Measurements from ENCODE around the gene OBSCN. TPM values are rescaled to one million over a fixed set of nuclear protein-coding genes. Genes with fewer than 3 reads are reported as not detected.

OBSCN gene
- total RNA-seq, 1 donor from 2014 or later, result 20.6 TPM

- peak overlapping the region; percentile 91 for H3K4me3 ChIP-seq (ENCODE audit: low read depth, low read length)
- DNase-seq (ENCODE audit: low read depth), result no peak
- TF ChIP-seq, protein P1, sequence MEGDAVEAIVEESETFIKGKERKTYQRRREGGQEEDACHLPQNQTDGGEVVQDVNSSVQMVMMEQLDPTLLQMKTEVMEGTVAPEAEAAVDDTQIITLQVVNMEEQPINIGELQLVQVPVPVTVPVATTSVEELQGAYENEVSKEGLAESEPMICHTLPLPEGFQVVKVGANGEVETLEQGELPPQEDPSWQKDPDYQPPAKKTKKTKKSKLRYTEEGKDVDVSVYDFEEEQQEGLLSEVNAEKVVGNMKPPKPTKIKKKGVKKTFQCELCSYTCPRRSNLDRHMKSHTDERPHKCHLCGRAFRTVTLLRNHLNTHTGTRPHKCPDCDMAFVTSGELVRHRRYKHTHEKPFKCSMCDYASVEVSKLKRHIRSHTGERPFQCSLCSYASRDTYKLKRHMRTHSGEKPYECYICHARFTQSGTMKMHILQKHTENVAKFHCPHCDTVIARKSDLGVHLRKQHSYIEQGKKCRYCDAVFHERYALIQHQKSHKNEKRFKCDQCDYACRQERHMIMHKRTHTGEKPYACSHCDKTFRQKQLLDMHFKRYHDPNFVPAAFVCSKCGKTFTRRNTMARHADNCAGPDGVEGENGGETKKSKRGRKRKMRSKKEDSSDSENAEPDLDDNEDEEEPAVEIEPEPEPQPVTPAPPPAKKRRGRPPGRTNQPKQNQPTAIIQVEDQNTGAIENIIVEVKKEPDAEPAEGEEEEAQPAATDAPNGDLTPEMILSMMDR (conservative IDR thresholded peaks at IDR 0.05; ENCODE audit: low read depth, low read length), result no peak
Measured at GRCh38 chr1:228407106-228408040, 199.5 kb downstream of the OBSCN start.

GRCh38 chr1:228408041-228408868 is 200.4 kb downstream of the OBSCN start:
- DNase-seq (ENCODE audit: low read depth), result no peak
- H3K4me3 ChIP-seq (ENCODE audit: low read depth, low read length), result peak overlapping the region; percentile 91
- TF ChIP-seq, protein P1 (conservative IDR thresholded peaks at IDR 0.05; ENCODE audit: low read depth, low read length), result no peak

DNA sequence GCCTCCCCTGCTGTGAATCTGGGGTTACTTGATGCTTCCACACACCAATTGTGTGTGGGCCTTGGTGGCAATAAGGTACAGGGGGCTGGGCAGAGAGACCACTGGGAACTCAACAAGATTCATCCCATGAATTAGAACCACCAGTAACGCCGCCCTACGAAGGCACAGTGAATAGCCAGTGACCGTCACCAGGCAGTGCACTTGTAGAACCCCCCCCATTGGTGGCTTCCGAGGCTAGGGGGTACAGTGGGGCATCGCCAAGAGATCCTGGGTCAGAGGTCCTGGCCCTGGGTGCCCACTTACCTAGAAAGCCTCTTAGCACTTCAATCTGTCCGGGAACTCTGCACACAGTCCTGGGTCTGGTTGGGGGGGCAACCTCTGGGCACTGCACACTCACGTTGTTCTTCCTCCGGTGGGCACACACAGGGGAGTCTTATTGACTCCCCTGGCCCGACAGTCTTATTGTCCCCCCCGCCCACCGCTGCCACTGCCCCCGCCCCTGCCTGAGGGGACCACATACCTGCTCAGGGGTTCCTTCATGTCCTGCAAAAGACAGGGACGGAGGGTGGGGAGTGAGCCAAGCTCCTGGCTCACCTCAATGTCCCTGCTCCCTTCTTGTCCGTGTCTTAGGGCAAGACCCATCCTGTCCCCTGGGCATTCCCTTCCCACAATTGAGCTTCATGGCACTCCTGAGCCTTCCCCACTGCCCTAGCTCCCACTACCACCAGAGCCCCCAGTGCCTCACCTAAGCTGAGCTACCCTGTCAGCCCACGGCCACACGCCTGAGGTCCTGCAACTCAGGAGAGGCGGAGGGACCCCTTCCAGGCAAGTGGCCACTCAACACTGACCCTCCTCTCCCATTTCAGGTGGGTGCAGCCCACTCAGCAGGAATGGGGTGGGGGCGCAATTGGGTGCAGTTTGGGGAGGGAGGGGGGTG is 201.3 kb downstream of the OBSCN start:
- H3K4me3 ChIP-seq (ENCODE audit: low read depth, low read length), result no peak overlapping the region
- DNase-seq (ENCODE audit: low read depth), result no peak
- TF ChIP-seq, protein P1 (conservative IDR thresholded peaks at IDR 0.05; ENCODE audit: low read depth, low read length), result no peak

DNA sequence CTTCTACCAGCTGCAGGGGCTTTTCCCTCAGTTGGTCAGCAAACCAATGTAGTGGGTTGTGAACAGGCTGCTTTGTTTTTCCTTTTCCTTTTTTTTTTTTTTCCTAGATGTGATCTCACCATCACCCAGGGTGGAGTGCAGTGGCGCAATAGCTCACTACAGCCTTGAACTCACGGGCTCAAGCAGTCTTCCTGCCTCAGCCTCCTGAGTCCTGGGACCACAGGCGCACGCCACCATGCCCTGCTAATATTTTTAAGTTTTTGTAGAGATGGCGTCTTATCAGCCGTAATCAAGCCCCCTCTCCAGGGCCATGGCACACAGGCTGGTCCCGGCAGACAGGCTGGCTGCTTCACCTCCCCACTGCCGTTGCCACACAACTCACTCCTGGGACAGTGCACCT is 202.2 kb downstream of the OBSCN start:
- DNase-seq (ENCODE audit: low read depth), result no peak
- no peak overlapping the region for H3K4me3 ChIP-seq (ENCODE audit: low read depth, low read length)
- TF ChIP-seq, protein P1 (conservative IDR thresholded peaks at IDR 0.05; ENCODE audit: low read depth, low read length), result no peak

GRCh38 chr1:228410671-228411070 is 202.8 kb downstream of the OBSCN start:
- DNase-seq (ENCODE audit: low read depth), result no peak
- no peak overlapping the region for H3K4me3 ChIP-seq (ENCODE audit: low read depth, low read length)
- TF ChIP-seq, protein P1 (conservative IDR thresholded peaks at IDR 0.05; ENCODE audit: low read depth, low read length), result no peak

- TF ChIP-seq, protein P1 (conservative IDR thresholded peaks at IDR 0.05; ENCODE audit: low read depth, low read length), result no peak
- no peak for DNase-seq (ENCODE audit: low read depth)
- H3K4me3 ChIP-seq (ENCODE audit: low read depth, low read length), result no peak overlapping the region
Measured at GRCh38 chr1:228411121-228411520, 203.3 kb downstream of the OBSCN start.

All from epithelial cell of proximal tubule (primary cell).